HTR-8/SVneo (cell line): ENCODE measurements around the gene CLDN3.

ENCODE experiments used
- DNase-seq: peaks from one replicate; pipeline ENCODE4 v3.0.0; 2011; ENCODE audit warnings: low spot score, mixed read lengths; ENCODE audit not compliant: insufficient read length
- FAIRE-seq: peaks from 2 replicates; lab custom pipeline; 2011; peaks lifted over from hg19 to GRCh38; lab: Jason Lieb, UNC

CLDN3 gene

DNA sequence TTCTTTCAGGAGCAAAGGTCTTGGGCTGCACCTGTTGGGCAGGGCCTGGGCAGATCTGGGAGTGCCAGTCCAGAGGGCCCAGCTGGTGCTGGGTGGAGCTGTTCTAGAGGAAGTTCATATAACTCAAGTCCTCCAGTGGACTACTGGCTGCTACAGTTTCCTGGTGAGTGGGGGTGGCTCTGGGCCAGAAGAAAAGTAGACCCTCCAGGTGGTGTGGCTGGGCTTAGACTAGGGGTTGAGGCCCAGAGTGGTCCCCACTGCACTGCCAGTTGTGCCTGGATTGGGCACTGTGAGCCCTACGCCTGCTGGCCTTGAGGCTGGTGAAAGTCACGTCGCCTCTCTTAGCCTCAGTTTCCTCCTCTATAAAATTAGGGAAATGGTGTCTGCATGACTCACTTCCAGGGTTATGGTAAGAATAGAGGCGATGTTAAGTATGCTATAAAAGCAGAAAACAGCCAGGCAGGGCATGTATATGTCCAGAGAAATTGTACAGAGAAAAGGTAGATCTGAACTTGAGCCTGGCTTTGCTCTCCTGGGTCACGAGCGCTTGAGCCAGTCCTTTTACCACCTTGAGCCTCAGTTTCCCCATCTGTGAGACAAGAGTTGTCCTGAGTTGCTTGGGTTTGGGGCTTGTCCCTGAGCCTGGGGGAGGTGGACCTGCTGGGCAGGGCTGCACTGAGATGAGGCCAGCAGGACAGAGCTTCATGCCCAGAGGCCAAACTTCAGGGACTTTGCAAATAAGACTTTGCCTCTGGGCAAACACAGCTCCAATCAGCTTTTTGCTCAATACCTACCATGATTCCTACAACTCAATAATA lies 3.8 kb upstream of the CLDN3 start:
- no peak for DNase-seq
- no peak for FAIRE-seq

DNA sequence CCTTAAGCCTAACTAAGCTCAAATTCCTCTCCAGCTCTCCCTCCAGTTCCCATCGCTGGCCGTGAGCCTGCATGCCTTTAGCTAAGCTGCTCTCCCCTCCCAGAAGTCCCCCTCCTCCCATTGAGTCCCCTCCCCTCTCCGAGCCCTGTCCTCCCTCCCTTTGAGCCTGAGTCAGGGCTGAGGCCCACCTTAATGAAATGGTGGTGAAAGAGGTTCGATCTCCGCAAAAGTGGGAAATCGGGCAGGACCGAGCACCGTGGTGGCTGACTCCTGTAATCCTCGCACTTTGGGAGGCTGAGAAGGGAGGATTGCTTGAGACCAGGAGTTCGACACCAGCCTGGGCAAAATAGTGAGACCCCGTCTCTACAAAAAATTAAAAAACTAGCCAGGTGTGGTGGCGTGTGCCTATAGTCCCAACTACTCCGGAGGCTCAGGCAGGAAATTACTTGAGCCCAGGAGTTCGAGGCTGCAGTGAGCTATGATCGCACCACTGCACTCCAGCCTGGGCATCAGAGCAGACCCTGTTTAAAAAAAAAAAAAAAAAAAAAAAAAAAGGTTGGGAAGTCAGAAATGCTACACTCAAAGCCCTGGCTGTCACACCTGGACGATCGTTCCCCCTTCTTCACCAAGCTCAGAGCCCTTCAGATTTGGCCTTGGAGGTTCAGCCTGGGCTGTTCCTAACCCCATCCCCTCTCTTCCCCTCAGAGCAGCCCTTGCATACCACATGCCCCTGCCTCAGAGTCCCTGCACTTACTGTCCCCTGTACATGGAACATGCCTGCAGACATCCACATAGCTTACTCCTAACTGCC lies 995 bp upstream of the CLDN3 start:
- FAIRE-seq (no peak), DNase-seq (no peak)

DNA sequence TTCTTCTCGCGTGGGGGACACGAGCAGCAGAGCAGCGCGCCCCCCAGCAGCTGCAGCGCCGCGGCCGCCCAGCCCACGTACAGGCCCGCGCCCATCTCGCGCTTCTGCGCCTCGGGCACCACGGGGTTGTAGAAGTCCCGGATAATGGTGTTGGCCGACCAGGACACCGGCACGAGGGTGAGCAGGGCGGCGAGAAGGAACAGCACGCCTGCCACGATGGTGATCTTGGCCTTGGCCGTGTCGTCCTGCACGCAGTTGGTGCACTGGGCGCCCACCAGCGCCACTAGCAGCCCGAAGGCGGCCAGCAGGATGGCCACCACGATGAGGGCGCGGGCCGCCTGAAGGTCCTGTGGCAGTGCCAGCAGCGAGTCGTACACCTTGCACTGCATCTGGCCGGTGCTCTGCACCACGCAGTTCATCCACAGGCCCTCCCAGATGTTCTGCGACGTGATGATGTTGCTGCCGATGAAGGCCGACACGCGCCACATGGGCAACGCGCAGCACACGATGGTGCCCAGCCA lies 529 bp downstream of the CLDN3 start:
- no peak for DNase-seq

DNA sequence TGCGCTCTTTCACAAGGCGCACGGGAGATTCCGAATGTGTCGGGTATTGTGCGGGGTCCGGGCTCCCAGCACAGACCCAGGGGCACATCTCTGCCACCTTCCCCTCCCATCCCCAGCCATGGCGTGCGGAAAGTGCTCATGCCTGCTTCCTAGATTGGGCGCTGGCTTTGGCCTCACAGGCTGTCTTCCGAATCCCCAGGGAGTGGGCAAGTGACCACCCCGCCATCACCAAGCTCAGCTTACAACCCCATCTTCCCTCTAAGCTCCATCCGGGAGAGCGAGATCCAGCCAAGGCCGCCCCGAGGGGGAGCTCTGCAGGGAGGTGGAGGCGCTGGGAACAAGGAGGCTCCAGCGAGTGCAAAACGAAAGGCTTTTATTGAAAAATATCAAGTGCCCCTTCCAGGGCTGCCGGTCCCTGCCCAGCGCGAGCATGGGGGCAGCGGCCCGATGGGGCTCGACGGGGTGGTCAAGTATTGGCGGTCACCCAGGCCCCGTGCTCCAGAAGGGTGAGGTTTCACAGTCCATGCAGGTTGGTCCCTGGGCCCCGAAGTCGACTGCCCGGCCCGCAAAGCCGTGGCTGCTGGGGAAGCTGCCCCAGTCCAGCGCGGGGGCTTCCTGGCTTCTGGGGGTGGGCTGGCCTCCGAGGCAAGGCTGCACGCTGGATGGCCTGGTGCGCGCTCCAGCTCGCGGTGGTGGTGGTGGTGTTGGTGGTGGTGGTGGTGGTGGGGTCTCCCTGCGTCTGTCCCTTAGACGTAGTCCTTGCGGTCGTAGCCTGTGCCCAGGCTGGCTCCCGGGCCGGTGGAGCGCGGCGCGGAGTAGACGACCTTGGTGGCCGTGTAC lies 1.2 kb downstream of the CLDN3 start:
- no peak for FAIRE-seq
- no peak for DNase-seq

More for the DNA sequence above, 529 bp downstream of the CLDN3 start:
- no peak for FAIRE-seq

DNA sequence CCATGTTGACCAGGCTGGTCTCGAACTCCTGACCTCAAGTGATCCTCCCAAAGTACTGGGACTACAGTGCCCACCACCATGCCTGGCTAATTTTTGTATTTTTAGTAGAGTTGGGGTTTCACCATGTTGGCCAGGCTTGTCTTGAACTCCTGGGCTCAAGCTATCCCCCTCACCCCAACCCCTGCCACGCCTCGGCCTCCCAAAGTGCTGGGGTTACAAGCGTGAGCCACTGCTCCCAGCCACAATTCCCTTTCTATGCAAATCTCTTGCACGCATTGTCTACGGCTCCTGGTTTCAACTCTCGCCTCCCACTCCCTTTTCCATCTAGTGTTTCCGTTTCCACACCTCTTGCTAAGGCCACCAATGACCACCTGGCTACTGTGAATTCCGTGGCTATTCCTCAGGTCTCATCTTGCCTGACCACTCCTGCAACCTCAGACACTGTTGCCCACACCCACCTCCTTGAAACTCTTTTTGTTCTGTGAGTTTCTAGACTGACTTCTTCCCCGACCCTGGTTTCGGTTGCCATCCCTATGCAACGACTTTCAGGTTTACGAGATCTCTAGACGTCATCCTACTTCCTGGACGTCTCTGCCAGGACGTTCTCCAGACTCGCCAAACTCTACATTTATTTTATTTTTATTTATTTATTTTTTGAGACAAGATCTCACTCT lies 3.4 kb downstream of the CLDN3 start:
- DNase-seq (no peak), FAIRE-seq (no peak)

DNA sequence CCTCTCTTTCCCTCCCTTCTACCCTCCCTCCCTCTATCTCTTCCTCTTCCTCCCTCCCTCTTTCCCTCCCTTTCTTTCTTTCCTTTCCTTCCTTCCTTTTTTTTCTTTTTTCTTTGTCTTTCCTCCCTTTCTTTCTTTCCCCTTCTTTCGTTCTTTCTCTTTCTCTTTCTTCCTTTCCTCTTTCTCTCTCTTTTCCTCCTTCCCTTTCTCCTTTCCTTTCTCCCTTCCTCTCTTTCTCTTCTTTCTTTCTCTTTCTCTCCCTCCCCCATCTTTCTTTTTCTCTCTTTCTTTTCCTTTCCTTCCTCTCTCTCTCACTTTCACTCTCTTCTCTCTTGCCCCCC lies 7.4 kb downstream of the CLDN3 start:
- FAIRE-seq (no peak), DNase-seq (no peak)

DNA sequence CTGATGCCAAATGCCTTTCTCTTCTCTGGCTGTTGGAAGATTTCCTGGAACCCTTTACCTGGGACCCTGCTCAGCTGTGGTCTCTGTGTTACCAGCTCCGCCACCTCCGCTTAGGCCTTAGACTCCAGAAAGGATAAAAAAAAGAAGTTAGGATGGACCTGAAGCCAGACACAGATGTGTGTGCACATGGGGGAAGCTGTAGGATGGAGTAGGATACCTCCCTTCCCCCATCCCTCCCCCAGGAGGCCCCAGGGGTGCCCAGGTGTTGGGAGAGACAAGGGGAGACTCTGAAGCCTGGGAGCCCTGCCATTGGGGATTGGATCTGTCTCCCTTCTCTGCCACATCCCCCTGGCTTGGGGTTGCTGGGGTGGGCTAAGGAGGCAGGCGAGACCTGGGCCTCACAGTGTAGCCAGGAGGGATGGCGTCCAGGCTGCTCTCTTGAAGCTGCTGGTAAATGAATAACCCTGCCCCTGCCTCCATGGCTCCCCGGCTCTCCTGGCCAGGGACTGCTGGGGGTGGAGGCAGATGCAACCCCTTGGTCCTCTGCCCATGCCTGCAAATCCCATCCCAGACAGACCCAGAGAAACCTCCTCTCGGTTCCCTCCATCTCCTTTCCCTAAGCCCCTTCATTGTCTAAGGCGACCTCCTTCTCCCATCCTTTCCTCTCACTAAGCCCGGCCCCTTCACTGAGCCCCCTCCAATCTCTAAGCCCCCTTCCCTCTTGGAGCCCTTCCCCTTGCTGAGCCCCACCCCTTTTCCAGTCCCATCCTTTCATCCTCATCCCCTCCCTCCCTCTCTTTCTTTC lies 8.0 kb downstream of the CLDN3 start:
- FAIRE-seq (no peak), DNase-seq (no peak)

DNA sequence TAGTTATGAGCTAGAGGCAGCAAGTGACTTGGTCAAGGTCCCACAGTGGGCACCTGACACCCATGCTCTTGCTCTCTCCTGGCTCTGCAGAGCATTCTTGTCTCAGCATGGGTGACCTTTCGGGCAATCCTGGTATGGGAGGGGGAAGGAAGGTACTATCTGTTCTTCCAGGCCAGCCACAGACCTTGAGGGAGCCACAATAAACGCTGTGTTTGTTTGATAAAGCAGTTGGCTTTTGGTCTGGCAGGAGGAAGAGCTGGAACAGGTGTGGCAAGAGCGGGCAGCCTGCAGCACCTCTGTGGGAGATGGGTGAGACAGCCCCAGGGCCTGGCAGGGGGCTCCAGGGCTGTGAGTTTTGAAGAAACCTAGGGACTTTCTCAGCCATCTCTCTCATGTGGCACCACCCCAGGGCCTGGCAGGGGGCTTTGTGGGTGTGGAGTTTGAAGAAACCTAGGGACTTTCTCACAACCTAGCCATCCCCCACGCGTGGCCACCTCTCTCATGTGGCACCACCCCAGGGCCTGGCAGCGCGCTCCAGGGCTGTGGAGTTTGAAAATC lies 11.4 kb downstream of the CLDN3 start:
- DNase-seq (no peak), FAIRE-seq (no peak)

DNA sequence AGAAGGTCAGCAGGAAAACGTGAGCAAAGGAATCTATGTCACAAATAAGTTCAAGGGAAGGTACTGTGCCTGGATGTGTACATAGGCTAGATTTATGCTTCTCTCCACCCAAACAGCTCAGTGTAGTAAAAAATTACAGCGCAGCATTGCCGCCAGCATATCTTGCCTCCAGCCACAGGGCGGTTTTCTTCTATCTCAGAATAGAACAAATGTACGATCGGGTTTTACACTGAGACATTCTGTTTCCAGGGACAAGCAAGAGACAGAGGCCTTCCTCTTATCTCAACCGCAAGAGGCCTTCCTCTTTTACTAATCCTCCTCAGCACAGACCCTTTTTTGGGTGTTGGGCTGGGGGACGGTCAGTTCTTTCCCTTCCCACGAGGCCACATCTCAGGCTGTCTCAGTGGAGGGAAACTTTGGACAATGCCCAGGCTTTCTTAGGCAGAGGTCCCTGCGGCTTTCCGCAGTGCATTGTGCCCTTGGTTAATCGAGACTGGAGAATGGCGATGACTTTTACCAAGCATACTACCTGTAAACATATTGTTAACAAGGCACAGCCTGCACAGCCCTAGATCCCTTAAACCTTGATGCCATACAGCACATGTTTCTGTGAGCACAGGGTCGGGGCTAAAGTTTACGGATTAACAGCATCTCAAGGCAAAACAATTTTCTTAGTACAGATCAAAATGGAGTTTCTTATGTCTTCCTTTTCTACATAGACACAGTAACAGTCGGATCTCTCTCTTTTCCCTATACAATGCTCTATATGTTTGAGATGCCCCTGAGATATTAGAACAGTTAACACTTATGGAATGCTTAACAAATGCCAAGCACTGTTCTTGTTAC lies 19.9 kb downstream of the CLDN3 start:
- FAIRE-seq (no peak), DNase-seq (no peak)

DNA sequence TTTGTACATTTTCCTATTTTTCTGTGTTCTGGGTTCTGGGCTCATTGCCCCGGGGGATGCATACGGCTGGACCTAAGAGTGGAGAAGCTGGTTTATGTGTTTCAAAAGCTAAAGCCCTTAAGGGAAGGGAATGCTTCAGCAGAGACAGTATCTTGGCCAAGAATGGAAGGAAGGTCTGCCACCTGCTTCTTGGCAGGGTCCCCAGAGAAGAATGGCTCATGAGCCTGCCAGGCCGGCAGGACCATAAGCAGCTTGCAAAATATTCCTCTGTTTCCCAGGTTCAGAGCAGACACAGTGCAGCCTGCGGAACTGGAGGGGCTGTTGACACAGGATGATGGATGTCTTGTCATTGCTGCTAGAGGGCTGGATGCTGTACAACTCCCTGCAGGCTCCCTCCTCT lies 23.7 kb downstream of the CLDN3 start:
- FAIRE-seq (no peak), DNase-seq (no peak)

DNA sequence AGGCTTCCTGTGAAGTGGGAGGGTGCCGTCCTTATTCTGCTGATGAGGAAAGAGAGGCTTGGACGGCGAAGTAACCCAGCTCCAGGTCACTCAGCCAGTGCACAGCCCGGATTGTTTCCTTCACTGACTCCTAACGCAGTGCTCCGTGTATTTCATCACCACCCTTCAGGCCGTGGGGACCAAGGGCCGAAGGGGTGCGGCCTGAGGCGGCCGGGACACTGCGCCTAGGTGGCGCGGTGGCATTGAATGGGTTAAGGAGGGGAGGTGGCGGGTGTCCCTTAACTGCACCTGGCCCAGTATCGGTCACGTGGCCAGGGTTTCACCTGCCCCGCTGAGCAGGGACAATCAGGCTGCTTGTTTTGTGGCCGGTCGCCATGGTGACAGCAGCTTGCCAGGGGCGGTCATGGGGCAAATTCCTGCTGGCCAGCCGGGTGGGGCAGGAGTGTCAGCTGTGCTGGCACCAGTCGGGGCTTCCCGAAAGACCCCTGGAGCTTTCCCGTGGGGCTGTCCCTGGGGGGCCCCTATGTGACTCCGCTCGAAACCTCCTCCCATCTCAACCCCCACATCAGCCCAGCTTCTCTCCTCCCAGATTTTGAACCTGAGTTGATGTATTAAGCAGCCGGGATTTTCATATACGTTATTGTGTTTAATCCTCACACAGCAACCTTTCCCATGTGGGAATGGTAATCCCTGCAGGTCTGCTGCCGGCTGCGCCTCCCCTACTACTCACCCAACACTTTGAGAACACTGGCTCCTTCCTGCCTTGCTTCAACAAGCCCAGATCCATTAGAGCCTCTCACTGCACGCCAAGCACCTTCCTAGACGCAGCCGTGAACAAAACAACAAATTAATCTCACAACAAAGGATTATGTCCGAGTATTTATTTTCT lies 27.1 kb downstream of the CLDN3 start:
- no peak for DNase-seq
- FAIRE-seq, result no peak

DNA sequence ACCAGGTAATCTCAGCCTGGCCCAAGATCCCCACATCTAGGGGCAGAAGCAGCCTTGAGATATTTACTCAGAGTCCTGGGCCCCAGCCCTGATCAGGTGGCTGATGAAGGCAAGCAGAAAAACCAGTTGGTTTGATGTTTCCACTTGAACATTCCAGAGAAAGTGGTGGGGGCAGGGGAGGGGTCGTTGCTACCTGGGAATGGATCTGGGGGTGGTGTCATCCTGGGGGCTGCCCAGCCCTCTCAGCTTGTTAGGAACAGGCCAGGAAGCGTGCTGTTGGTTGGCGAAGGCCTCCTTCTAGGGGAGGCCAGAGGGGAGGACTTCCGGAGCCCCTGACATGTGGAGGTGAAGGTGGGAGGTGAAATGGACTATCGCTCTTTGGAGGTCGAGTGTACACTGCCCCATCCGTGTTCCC lies 27.7 kb downstream of the CLDN3 start:
- FAIRE-seq, result no peak
- DNase-seq, result no peak

DNA sequence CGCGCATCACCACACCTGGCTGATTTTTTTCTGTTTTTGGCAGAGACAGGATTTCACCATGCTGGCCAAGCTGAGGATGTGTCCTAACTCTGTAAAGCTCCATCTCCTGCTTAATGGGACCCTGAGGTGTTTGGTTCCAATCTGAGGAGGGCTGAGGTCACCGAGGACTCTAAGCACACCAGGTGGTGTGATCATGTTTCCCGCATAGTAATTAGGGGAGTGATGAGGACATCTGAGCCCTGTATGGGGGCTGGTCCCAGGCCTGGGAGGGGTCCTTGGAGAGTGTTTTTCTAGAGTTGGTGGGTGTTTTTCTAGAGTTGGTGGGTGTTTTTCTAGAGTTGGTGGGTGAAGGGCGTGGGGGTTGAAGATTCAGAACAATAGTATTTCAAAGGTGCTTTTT lies 28.5 kb downstream of the CLDN3 start:
- DNase-seq (no peak), FAIRE-seq (no peak)

DNA sequence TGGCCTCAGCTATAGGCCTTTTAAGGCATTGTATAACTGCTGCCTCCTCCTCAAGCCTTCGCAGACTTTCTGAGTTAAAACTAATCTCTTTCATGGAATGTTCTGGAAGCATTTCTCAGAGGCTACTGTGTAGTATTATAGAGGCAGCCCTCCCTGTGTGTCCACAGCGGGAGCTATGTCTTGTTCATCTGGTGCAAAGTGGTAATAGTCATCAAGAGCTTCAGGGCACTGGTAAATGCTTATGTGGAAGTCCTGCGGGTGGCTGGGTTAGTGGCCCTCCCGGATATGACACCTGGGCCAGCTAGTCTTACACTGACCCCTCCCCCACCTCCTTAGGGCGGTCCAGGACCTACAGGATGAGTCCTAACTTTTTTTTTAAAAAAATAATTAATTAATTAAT lies 29.3 kb downstream of the CLDN3 start:
- FAIRE-seq (no peak), DNase-seq (no peak)

DNA sequence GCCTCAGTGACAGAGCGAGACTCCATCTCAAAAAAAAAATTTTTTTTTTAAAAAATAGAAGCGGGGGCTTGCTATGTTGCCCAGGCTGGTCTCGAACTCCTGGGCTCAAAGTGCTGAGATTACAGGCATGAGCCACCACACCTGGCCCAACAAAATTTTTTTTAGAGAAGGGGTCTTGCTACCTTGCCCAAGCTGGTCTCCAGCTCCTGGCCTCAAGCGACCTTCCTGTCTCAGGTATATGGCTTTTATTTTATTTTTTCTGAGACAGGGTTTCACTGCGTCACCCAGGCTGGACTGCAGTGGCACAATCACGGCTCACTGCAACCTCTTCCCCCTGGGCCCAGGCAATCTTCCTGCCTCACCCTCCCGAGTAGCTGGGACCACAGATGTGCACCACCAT lies 29.9 kb downstream of the CLDN3 start:
- no peak for FAIRE-seq

DNA sequence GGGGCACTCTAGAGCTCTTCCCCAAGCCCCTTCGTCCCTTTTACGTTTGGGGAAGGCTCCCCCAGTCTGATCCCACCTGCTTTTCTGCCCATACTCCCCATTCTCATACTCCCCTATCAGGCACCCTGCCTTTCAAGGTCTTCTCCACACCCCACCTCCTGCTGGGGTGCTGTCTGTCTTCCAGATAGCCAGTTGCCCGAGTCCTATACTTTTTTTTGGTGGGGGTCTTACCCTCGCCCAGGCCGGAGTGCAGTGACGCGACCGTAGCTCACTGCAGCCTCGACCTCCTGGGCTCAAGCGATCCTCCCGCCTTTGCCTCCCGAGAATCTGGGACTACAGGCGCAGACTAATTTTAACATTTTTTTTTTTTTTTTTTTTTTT lies 30.7 kb downstream of the CLDN3 start:
- FAIRE-seq (no peak), DNase-seq (no peak)

More for the DNA sequence above, 29.9 kb downstream of the CLDN3 start:
- DNase-seq, result no peak
